Measurements from ENCODE around the gene ARHGAP30. TPM values are rescaled to one million over a fixed set of nuclear protein-coding genes. Genes with fewer than 3 reads are reported as not detected.
"Not testable (repeated sequence)": the region's sequence is repeated elsewhere in the genome, so short reads cannot be mapped to it uniquely, and the experiment has no call there.

Gene ARHGAP30
- total RNA-seq, 1 donor from 2014 or later: not detected

DNA sequence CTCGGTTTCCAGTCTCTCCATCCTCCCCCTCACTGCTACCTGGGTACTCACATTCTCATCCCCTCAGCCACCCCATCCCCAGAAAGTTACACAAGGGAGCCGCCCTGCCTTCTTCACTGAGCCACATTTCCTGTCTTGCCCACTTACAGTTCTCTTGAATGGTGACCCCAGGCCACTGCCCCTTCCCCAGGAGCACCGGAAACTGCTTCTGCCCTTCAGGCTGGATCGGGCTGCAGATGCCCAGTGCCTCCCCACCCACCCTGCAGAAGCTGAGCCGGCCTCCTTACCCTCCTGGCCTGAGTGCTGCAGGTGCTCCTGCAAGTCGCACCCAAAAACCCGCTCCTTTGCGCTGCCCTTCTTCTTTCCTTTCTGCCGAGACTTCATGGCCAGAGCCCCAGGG, 450 bp downstream of the ARHGAP30 start:
- TF ChIP-seq, protein P1, sequence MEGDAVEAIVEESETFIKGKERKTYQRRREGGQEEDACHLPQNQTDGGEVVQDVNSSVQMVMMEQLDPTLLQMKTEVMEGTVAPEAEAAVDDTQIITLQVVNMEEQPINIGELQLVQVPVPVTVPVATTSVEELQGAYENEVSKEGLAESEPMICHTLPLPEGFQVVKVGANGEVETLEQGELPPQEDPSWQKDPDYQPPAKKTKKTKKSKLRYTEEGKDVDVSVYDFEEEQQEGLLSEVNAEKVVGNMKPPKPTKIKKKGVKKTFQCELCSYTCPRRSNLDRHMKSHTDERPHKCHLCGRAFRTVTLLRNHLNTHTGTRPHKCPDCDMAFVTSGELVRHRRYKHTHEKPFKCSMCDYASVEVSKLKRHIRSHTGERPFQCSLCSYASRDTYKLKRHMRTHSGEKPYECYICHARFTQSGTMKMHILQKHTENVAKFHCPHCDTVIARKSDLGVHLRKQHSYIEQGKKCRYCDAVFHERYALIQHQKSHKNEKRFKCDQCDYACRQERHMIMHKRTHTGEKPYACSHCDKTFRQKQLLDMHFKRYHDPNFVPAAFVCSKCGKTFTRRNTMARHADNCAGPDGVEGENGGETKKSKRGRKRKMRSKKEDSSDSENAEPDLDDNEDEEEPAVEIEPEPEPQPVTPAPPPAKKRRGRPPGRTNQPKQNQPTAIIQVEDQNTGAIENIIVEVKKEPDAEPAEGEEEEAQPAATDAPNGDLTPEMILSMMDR (IDR thresholded peaks at IDR 0.05): no peak
- DNase-seq (ENCODE audit: low spot score): no peak
- Mint-ChIP-seq H3K4me1 (ENCODE audit: low read depth) (no peaks in the 10 kb centered on the region), H3K9me3 (ENCODE audit: low read depth) (no peaks in the 10 kb centered on the region), H3K4me3 (ENCODE audit: unreplicated experiment) (no peak overlapping the region), H3K27ac (ENCODE audit: unreplicated experiment) (no peak overlapping the region), H3K36me3 (ENCODE audit: low read depth) (no peaks in the 10 kb centered on the region), H3K27me3 (ENCODE audit: low read depth) (peaks cover 8% of the 10 kb centered on the region)

DNA sequence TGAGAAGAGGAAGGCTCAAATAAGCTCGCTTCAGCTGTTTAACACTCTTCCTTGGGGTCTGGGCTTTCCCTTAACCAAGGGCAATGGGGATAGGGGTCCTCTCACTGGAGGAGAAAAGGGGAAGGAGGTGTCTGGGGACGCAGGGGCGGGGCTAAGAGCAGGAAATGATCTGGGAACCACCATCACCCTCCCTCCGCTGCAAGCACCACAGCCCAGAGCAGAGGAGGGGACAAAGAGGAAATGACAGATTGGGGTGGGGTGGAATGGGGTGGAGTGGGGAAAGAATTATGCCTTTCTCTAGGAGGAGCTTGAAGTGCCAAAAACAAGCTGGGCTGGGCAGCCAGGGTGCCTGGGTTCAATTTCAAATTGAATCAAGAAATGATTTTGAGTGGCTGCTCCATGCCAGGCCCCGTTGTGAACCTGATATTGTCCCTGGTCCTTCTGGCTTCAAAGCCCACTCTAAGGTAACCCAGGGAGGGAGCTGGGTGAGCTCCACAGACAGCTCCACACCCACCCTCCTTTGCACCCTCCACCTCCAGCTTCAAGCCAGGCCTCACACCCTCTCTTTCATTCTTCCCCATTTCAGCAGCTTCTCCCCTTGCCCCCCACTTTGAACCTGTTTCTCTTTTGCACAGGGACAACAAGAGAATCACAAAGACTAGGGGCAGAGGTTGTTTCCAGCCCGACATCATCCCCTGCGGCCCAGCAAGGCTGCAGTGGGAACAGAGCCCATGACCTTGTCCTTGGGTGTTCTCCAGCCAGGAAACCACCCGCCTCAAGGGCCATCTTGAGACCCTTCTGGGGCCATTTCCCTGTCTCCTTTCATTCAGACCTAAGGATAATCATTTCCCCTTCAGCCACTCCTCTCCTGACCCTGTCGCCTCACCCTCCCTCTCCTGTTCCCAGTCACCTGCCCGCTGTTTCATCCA, 1.1 kb downstream of the ARHGAP30 start:
- Mint-ChIP-seq H3K4me3 (ENCODE audit: unreplicated experiment) (no peak overlapping the region), H3K36me3 (ENCODE audit: low read depth) (no peaks in the 10 kb centered on the region), H3K9me3 (ENCODE audit: low read depth) (no peaks in the 10 kb centered on the region), H3K27me3 (ENCODE audit: low read depth) (peaks cover 14% of the 10 kb centered on the region), H3K4me1 (ENCODE audit: low read depth) (no peaks in the 10 kb centered on the region), H3K27ac (ENCODE audit: unreplicated experiment) (no peak overlapping the region)
- TF ChIP-seq, protein P1 (IDR thresholded peaks at IDR 0.05): no peak
- DNase-seq (ENCODE audit: low spot score): no peak

DNA sequence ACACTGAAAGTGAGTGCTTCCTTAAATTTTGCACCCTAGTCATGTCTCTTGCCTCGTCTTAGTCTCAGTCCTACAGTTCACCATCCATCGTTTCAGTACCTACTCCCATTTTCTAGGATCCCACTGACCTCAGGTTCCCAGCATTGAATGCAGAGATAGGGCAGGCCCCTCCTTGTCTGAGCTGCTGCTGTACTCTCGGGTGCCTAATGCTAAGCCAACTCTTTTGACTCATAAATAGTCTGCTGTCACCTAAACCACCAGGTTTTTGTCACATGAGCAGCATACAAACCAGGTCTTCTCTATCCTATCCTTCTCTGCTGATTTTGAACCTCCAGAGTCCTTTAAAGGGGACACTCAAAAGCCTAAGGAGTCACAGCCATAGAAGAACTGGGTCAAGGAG, 3.0 kb downstream of the ARHGAP30 start:
- no peak for DNase-seq (ENCODE audit: low spot score)
- H3K4me1 Mint-ChIP-seq (ENCODE audit: low read depth): no peaks in the 10 kb centered on the region
- peaks cover 25% of the 10 kb centered on the region for H3K27me3 Mint-ChIP-seq (ENCODE audit: low read depth)
- H3K4me3 Mint-ChIP-seq (ENCODE audit: unreplicated experiment): no peak overlapping the region
- TF ChIP-seq, protein P1 (IDR thresholded peaks at IDR 0.05): no peak
- H3K9me3 Mint-ChIP-seq (ENCODE audit: low read depth): no peaks in the 10 kb centered on the region
- H3K27ac Mint-ChIP-seq (ENCODE audit: unreplicated experiment): no peak overlapping the region
- no peaks in the 10 kb centered on the region for H3K36me3 Mint-ChIP-seq (ENCODE audit: low read depth)

DNA sequence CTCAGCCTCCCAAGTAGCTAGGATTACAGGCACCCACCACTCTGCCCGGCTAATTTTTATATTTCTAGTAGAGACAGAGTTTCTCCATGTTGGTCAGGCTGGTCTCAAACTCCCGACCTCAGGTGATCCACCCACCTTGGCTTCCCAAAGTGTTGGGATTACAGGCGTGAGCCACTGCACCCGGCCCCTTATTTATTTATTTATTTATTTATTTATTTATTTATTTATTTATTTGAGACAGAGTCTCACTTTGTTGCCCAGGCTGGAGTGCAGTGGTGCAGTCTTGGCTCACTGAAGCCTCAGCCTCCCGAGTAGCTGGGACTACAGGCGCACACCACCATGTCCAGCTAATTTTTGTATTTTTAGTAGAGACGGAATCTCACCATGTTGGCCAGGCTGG, 4.0 kb downstream of the ARHGAP30 start:
- H3K36me3 Mint-ChIP-seq (ENCODE audit: low read depth); H3K4me1 Mint-ChIP-seq (ENCODE audit: low read depth); H3K27ac Mint-ChIP-seq (ENCODE audit: unreplicated experiment); H3K4me3 Mint-ChIP-seq (ENCODE audit: unreplicated experiment); H3K9me3 Mint-ChIP-seq (ENCODE audit: low read depth); DNase-seq (ENCODE audit: low spot score): not testable (repeated sequence)
- H3K27me3 Mint-ChIP-seq (ENCODE audit: low read depth): peaks cover 25% of the 10 kb centered on the region

DNA sequence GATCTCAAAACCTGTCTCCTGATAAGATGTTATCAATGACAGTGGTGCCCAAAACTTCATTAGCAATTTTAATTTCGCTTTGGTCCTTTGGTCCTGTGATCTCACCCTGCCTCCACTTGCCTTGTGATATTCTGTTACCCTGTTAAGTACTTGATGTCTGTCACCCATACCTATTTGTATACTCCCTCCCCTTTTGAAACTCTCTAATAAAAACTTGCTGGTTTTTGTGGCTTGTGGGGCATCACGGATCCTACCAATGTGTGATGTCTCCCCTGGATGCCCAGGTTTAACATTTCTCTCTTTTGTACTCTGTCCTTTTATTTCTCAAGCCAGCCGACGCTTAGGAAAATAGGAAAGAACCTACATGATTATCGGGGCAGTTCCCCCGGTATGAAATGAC, 5.8 kb downstream of the ARHGAP30 start:
- H3K27me3 Mint-ChIP-seq (ENCODE audit: low read depth): peaks cover 25% of the 10 kb centered on the region
- not testable (repeated sequence) for H3K27ac Mint-ChIP-seq (ENCODE audit: unreplicated experiment)

DNA sequence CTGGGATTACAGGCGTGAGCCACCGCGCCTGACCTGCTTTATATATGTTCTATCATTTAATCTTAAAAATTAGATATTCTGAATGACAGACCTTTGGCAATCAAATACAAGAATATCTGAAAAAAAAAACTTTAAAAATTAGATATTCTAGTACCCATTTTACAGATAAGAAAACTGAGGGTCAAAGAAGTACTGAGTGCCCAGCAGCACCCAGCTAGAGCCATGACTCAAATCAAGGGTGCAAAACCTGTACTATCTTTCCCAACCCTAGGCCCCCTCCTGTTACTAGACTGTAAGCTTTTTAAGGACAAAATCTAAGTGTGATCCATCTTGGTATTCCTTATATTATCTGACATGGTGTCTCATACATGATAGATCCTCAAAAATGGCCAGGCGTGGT, 8.3 kb downstream of the ARHGAP30 start:
- Mint-ChIP-seq H3K9me3 (ENCODE audit: low read depth) (no peaks in the 10 kb centered on the region), H3K36me3 (ENCODE audit: low read depth) (no peaks in the 10 kb centered on the region), H3K4me3 (ENCODE audit: unreplicated experiment) (no peak overlapping the region), H3K27ac (ENCODE audit: unreplicated experiment) (no peak overlapping the region), H3K27me3 (ENCODE audit: low read depth) (peaks cover 20% of the 10 kb centered on the region), H3K4me1 (ENCODE audit: low read depth) (no peaks in the 10 kb centered on the region)
- DNase-seq (ENCODE audit: low spot score): no peak
- TF ChIP-seq, protein P1 (IDR thresholded peaks at IDR 0.05): no peak

More for the DNA sequence above, 5.8 kb downstream of the ARHGAP30 start:
- not testable (repeated sequence) for DNase-seq (ENCODE audit: low spot score); H3K9me3 Mint-ChIP-seq (ENCODE audit: low read depth); H3K36me3 Mint-ChIP-seq (ENCODE audit: low read depth); H3K4me3 Mint-ChIP-seq (ENCODE audit: unreplicated experiment); H3K4me1 Mint-ChIP-seq (ENCODE audit: low read depth)

All from chondrocyte (in vitro differentiated cells).